Adrenal gland (tissue), 5 donors: Measurements from ENCODE around the gene RPUSD3.

Experiments used
- CTCF ChIP-seq, 6 experiments: fragments of 450-650 bp in 4 of 6; fragments of 200-600 bp in 2 of 6; sonication (generic) in 1 of 6; IDR thresholded peaks; 1 replicate in 5 of 6; 2 replicates in 1 of 6; pipeline versions ENCODE4 v1.5.1 to v1.8.0; 2016 to 2021; ENCODE audit warnings: antibody characterized with exemption in 6 of 6, mild to moderate bottlenecking in 2 of 6, moderate library complexity in 1 of 6
- POLR2A ChIP-seq, 2 donors: fragments of 450-650 bp; IDR thresholded peaks; one replicate each; pipeline ENCODE4 v1.6.1; 2017; ENCODE audit warnings: antibody characterized with exemption in 2 of 2, mild to moderate bottlenecking in 2 of 2, moderate library complexity in 1 of 2
- donor health status: DM: no; HTN: no; CAD: no.

GRCh38 chr3:9791127-9791526 is 52.7 kb downstream of the RPUSD3 start:
- no peak for TF ChIP-seq CTCF (IDR thresholded peaks at IDR 0.05)
- TF ChIP-seq POLR2A (IDR thresholded peaks at IDR 0.05), result no peak
